GM12878 (cell line): ENCODE results near the gene GRM1. TPM values are rescaled to one million over a fixed set of nuclear protein-coding genes. Genes with fewer than 3 reads are reported as not detected.

Experiments
- ATAC-seq: fragments of 200-7000 bp; cut with Tn5 transposase; 3 replicates; pipeline ENCODE4 v1.9.1; 2020; ENCODE audit warnings: mild to moderate bottlenecking, moderate library complexity
- BruUV-seq: library from RNA; stranded (reverse); fragments of 400-500 nt; replicated peaks from 2 replicates; lab custom pipeline; 2021; lab: Mats Ljungman, UMichigan
- CTCF ChIA-PET: fragments of 300-600 bp; sonication (Branson Sonifier 250); formaldehyde crosslinking; extraction: SDS; loops from one replicate; lab custom pipeline; 2021; ENCODE audit warnings: inconsistent platforms; lab: Yijun Ruan, JAX
- POLR2A ChIA-PET: fragments of 350-600 bp; formaldehyde crosslinking; extraction: SDS; loops from one replicate; lab custom pipeline; 2021; ENCODE audit warnings: inconsistent platforms; lab: Charles Lee
- RAD21 ChIA-PET: fragments of 300-600 bp; sonication (Branson Sonifier 250); formaldehyde crosslinking; loops from one replicate; lab custom pipeline; 2023; ENCODE audit warnings: antibody characterized with exemption; ENCODE audit not compliant: unreplicated experiment; lab: Charles Lee
- SMC1A ChIA-PET: fragments of 300-600 bp; sonication (Branson Sonifier 250); formaldehyde crosslinking; loops from one replicate; lab custom pipeline; 2023; ENCODE audit not compliant: unreplicated experiment, uncharacterized antibody; lab: Charles Lee
- DNase-seq: peaks from one replicate; pipeline ENCODE4 v3.0.0-alpha.2; 2011; ENCODE audit warnings: low read depth, low spot score
- FAIRE-seq: peaks from 3 replicates; lab custom pipeline; 2011; peaks lifted over from hg19 to GRCh38; lab: Jason Lieb, UNC
- H2AFZ ChIP-seq: 2 replicates; pipeline ENCODE4 v1.6.0; 2011; ENCODE audit warnings: low read depth, low read length, control low read depth; ENCODE audit not compliant: control insufficient read depth
- H3K27ac ChIP-seq: 2 replicates; pipeline ENCODE4 v1.5.1; 2011; ENCODE audit warnings: control low read depth; ENCODE audit not compliant: control insufficient read depth, insufficient read depth
- H3K27me3 ChIP-seq, 2 experiments: replicated peaks in 1 of 2; 2 replicates each; pipeline versions ENCODE4 v1.6.0 to v1.6.1; 2011; ENCODE audit warnings: low read length in 1 of 2; ENCODE audit not compliant: control insufficient read depth in 2 of 2, insufficient read depth in 2 of 2
- H3K36me3 ChIP-seq, 2 experiments: 2 replicates each; pipeline ENCODE4 v1.5.1; 2011; ENCODE audit warnings: low read length in 1 of 2; ENCODE audit not compliant: control insufficient read depth in 2 of 2, insufficient read depth in 2 of 2
- H3K4me1 ChIP-seq: 2 replicates; pipeline ENCODE4 v1.6.1; 2011; ENCODE audit warnings: mild to moderate bottlenecking, low read length, moderate library complexity, mixed read lengths; ENCODE audit not compliant: control insufficient read depth, insufficient read depth
- H3K4me2 ChIP-seq: 2 replicates; pipeline ENCODE4 v1.6.0; 2011; ENCODE audit warnings: control low read depth; ENCODE audit not compliant: control insufficient read depth, insufficient read depth
- H3K4me3 ChIP-seq: fragments of 200-600 bp; sonication (generic); 2 replicates; pipeline ENCODE4 v1.5.1; 2016
- H3K79me2 ChIP-seq: 2 replicates; pipeline ENCODE4 v1.6.0; 2011; ENCODE audit warnings: low read length; ENCODE audit not compliant: control insufficient read depth, insufficient read depth
- H3K9ac ChIP-seq: 2 replicates; pipeline ENCODE4 v1.8.0; 2011; ENCODE audit warnings: low read length, control low read depth, mixed read lengths; ENCODE audit not compliant: control insufficient read depth, insufficient read depth
- H3K9me3 ChIP-seq: replicated peaks from 3 replicates; pipeline ENCODE4 v1.5.1; 2011; ENCODE audit warnings: mild to moderate bottlenecking, low read length; ENCODE audit not compliant: control insufficient read depth, insufficient read depth
- H4K20me1 ChIP-seq: 2 replicates; pipeline ENCODE4 v1.6.0; 2011; ENCODE audit not compliant: control insufficient read depth, insufficient read depth
- E2F4 ChIP-seq: IDR thresholded peaks from 2 replicates; pipeline ENCODE4 v1.6.1; 2012; ENCODE audit warnings: low read depth, low read length, improper control_type of control experiment
- FOXM1 ChIP-seq: IDR thresholded peaks from 2 replicates; pipeline ENCODE4 v1.6.1; 2012; ENCODE audit warnings: low read depth, mild to moderate bottlenecking, inconsistent platforms, low read length, moderate library complexity
- GABPA ChIP-seq: IDR thresholded peaks from 2 replicates; pipeline ENCODE4 v1.6.1; 2014; ENCODE audit warnings: antibody characterized with exemption, low read depth, mild to moderate bottlenecking, inconsistent platforms
- JUND ChIP-seq: IDR thresholded peaks from 2 replicates; pipeline ENCODE4 v1.6.1; 2012; ENCODE audit warnings: low read depth, mild to moderate bottlenecking, low read length, improper control_type of control experiment, moderate library complexity
- KLF5 ChIP-seq: fragments of 450-650 bp; IDR thresholded peaks from 2 replicates; pipeline ENCODE4 v1.6.1; 2014; ENCODE audit warnings: mild to moderate bottlenecking; ENCODE audit not compliant: partially characterized antibody
- MYC ChIP-seq: IDR thresholded peaks from 2 replicates; pipeline ENCODE4 v1.6.1; 2011; ENCODE audit warnings: mild to moderate bottlenecking, low read length, moderate library complexity, inconsistent platforms; ENCODE audit not compliant: insufficient read depth, insufficient replicate concordance, insufficient read length, severe bottlenecking
- SUPT20H ChIP-seq: IDR thresholded peaks from 2 replicates; pipeline ENCODE4 v1.6.1; 2011; ENCODE audit warnings: low read depth, mild to moderate bottlenecking, low read length, moderate library complexity, borderline replicate concordance; ENCODE audit not compliant: control insufficient read depth
- USF2 ChIP-seq: IDR thresholded peaks from 2 replicates; pipeline ENCODE4 v1.6.1; 2011; ENCODE audit warnings: low read depth, low read length, improper control_type of control experiment, borderline replicate concordance
- WGBS: methylation state at CpG from one replicate; pipeline ENCODE4 v1.1.6; 2016; ENCODE audit warnings: low lambda C conversion rate; ENCODE audit not compliant: insufficient replicate concordance, insufficient coverage; ENCODE audit errors: missing lambda C conversion rate; 5-methylcytosine and 5-hydroxymethylcytosine counted together
- in situ Hi-C: fragments of 300-500 bp; cut with MboI; formaldehyde crosslinking; loops from 9 replicates; pipeline ENCODE4 v1.14.3; 2018; ENCODE audit warnings: mixed read lengths
- intact Hi-C: fragments of 100-400 bp; cut with micrococcal nuclease; formaldehyde crosslinking; loops from one replicate; pipeline ENCODE4 v1.14.2; 2022; ENCODE audit not compliant: unreplicated experiment
- polyA plus RNA-seq, 11 experiments: library from polyadenylated mRNA; depleted of rRNA in 4 of 11; unstranded in 6 of 11; stranded (reverse) in 5 of 11; fragments of >200 nt; fragmentation: Nextera tagmentation in 4 of 11; fragmentation: Illumina TruSeq in 1 of 11; extraction: Ambion mirVana in 4 of 11; extraction: Trizol in 1 of 11; gene quantifications; 1 replicate in 1 of 11; 2 replicates in 10 of 11; pipeline versions ENCODE4 v1.2.1 to v1.2.3, GENCODE V29; 2011 to 2016; ENCODE audit warnings: inconsistent platforms in 2 of 11, missing spikeins in 2 of 11, low read depth in 1 of 11
- total RNA-seq, 4 experiments: library from RNA; depleted of rRNA in 3 of 4; stranded (reverse); fragments of >200 nt in 3 of 4; fragmentation: Illumina TruSeq in 1 of 4; extraction: Trizol in 1 of 4; gene quantifications; 2 replicates each; pipeline versions ENCODE4 v1.2.1 to v1.2.3, GENCODE V29; 2013 to 2021
- TF ChIP-seq, protein P1 (sequence below), 3 experiments: IDR thresholded peaks in 2 of 3; conservative IDR thresholded peaks in 1 of 3; 2 replicates each; pipeline ENCODE4 v1.5.1; 2011; ENCODE audit warnings: low read depth in 3 of 3, low read length in 3 of 3, mild to moderate bottlenecking in 3 of 3, control low read depth in 2 of 3, moderate library complexity in 2 of 3, inconsistent platforms in 1 of 3, mixed read lengths in 1 of 3; ENCODE audit not compliant: control insufficient read depth in 2 of 3, insufficient read depth in 1 of 3; ENCODE audit errors: extremely low read depth in 1 of 3

The GRM1 gene
- total and polyA plus RNA-seq, 10 of the 15 experiments (the other 5 are each of a cell fraction or from before 2014, with no cell fraction given), result 0.04 TPM; not detected in 9

- ChIA-PET RAD21 (no interaction called here), CTCF (no interaction called here), POLR2A (no interaction called here), SMC1A (no interaction called here)
- intact Hi-C loops (no loop called here), in situ Hi-C loops (no loop called here)
- DNase-seq (no peak), ATAC-seq (no peak), FAIRE-seq (no peak)
- H3K79me2 ChIP-seq, result no peaks in the 10 kb centered on the region
- no peaks in the 10 kb centered on the region for H3K27me3 ChIP-seq
- TF ChIP-seq JUND (no peak), MYC (no peak), GABPA (no peak), KLF5 (no peak), SUPT20H (no peak), E2F4 (no peak), USF2 (no peak), FOXM1 (no peak)
- TF ChIP-seq, protein P1, sequence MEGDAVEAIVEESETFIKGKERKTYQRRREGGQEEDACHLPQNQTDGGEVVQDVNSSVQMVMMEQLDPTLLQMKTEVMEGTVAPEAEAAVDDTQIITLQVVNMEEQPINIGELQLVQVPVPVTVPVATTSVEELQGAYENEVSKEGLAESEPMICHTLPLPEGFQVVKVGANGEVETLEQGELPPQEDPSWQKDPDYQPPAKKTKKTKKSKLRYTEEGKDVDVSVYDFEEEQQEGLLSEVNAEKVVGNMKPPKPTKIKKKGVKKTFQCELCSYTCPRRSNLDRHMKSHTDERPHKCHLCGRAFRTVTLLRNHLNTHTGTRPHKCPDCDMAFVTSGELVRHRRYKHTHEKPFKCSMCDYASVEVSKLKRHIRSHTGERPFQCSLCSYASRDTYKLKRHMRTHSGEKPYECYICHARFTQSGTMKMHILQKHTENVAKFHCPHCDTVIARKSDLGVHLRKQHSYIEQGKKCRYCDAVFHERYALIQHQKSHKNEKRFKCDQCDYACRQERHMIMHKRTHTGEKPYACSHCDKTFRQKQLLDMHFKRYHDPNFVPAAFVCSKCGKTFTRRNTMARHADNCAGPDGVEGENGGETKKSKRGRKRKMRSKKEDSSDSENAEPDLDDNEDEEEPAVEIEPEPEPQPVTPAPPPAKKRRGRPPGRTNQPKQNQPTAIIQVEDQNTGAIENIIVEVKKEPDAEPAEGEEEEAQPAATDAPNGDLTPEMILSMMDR (IDR thresholded peaks at IDR 0.05 in 2 of 3, conservative IDR thresholded peaks at IDR 0.05 in 1 of 3; ENCODE audit: control insufficient read depth in 2 of 3, extremely low read depth in 1 of 3, insufficient read depth in 1 of 3, low read depth in 3 of 3, low read length in 3 of 3), result no peak
- no peak overlapping the region for H2AFZ ChIP-seq
- H3K9me3 ChIP-seq, result no peaks in the 10 kb centered on the region
- no peak overlapping the region for H3K4me3 ChIP-seq
- H3K36me3 ChIP-seq, result no peaks in the 10 kb centered on the region
- no peak overlapping the region for H3K27ac ChIP-seq
- H3K4me2 ChIP-seq, result no peak overlapping the region
- H3K9ac ChIP-seq, result no peak overlapping the region
- BruUV-seq, result no TSS peak
- H3K4me1 ChIP-seq, result no peaks in the 10 kb centered on the region
- 25% methylated on average over 2 of the region's 2 CpGs for WGBS
- no peaks in the 10 kb centered on the region for H4K20me1 ChIP-seq
Observed at GRCh38 chr6:146347090-146347489, 318.2 kb downstream of the GRM1 start.
